GM19452 (cell line): ENCODE results near the gene DLK1.

Source experiments
- ATAC-seq: cut with Tn5 transposase; IDR thresholded peaks from one replicate; pipeline ENCODE4 v1.9.1; 2021; ENCODE audit not compliant: unreplicated experiment

Gene DLK1

GRCh38 chr14:100712490-100712889 lies 14.2 kb upstream of the DLK1 start:
- ATAC-seq, result no peak

GRCh38 chr14:100713705-100714104 lies 13.0 kb upstream of the DLK1 start:
- no peak for ATAC-seq

- ATAC-seq, result no peak
Measured at GRCh38 chr14:100714258-100714892, 12.3 kb upstream of the DLK1 start.

- no peak for ATAC-seq
Measured at GRCh38 chr14:100715332-100715731, 11.4 kb upstream of the DLK1 start.

GRCh38 chr14:100715803-100716202 lies 10.9 kb upstream of the DLK1 start:
- no peak for ATAC-seq

- ATAC-seq, result no peak
Measured at GRCh38 chr14:100717386-100717785, 9.3 kb upstream of the DLK1 start.

GRCh38 chr14:100719976-100720520 lies 6.6 kb upstream of the DLK1 start:
- ATAC-seq, result no peak

- no peak for ATAC-seq
Measured at GRCh38 chr14:100721568-100721967, 5.1 kb upstream of the DLK1 start.

GRCh38 chr14:100722367-100722766 lies 4.3 kb upstream of the DLK1 start:
- no peak for ATAC-seq

- no peak for ATAC-seq
Measured at GRCh38 chr14:100723135-100723829, 3.4 kb upstream of the DLK1 start.

GRCh38 chr14:100723830-100724437 lies 2.8 kb upstream of the DLK1 start:
- ATAC-seq, result no peak

- no peak for ATAC-seq
Measured at GRCh38 chr14:100724536-100724935, 2.2 kb upstream of the DLK1 start.

GRCh38 chr14:100725587-100726387 lies 905 bp upstream of the DLK1 start:
- ATAC-seq, result no peak

GRCh38 chr14:100727086-100727872 lies 587 bp downstream of the DLK1 start:
- ATAC-seq, result no peak

GRCh38 chr14:100727873-100728240 lies 1.2 kb downstream of the DLK1 start:
- no peak for ATAC-seq

GRCh38 chr14:100728962-100729361 lies 2.3 kb downstream of the DLK1 start:
- ATAC-seq, result no peak

- no peak for ATAC-seq
Measured at GRCh38 chr14:100729982-100730381, 3.3 kb downstream of the DLK1 start.

- ATAC-seq, result no peak
Measured at GRCh38 chr14:100730581-100730980, 3.9 kb downstream of the DLK1 start.

- ATAC-seq, result no peak
Measured at GRCh38 chr14:100731011-100731670, 4.4 kb downstream of the DLK1 start.
